ENCODE data around the gene CYB561D1. TPM values are rescaled to one million over a fixed set of nuclear protein-coding genes. Genes with fewer than 3 reads are reported as not detected.

The CYB561D1 gene
- total RNA-seq, 4 donors from 2014 or later: 11.3 to 22.7 (median 17.8) TPM

GRCh38 chr1:109516872-109517271, 23.0 kb downstream of the CYB561D1 start:
- TF ChIP-seq CTCF (IDR thresholded peaks at IDR 0.05): no peak
- no peak for TF ChIP-seq POLR2A (IDR thresholded peaks at IDR 0.05)
- WGBS, 2 donors: 87 to 89% methylated on average over 5 of the region's 5 CpGs
- intact Hi-C loops (cut with DNase I; ENCODE audit: low total_unique reads): no loop called here
- DNase-seq (ENCODE audit: low spot score in 2 of 2): no peak
- H3K4me3 ChIP-seq (ENCODE audit: low read depth, poor library complexity, severe bottlenecking): no peak overlapping the region

- TF ChIP-seq POLR2A (IDR thresholded peaks at IDR 0.05): no peak
- no peak for TF ChIP-seq CTCF (IDR thresholded peaks at IDR 0.05)
- 79 to 88% methylated on average over 5 of the region's 5 CpGs for WGBS, 2 donors
Measured at GRCh38 chr1:109517337-109517736, 23.4 kb downstream of the CYB561D1 start.

GRCh38 chr1:109521002-109521951, 27.4 kb downstream of the CYB561D1 start:
- DNase-seq (ENCODE audit: low spot score in 2 of 2): no peak
- H3K4me3 ChIP-seq (ENCODE audit: low read depth, poor library complexity, severe bottlenecking): no peak overlapping the region
- TF ChIP-seq POLR2A (IDR thresholded peaks at IDR 0.05) (no peak), CTCF (IDR thresholded peaks at IDR 0.05) (no peak)
- intact Hi-C loops (cut with DNase I; ENCODE audit: low total_unique reads): no loop called here
- WGBS, 2 donors: 65 to 66% methylated on average over 14 of the region's 14 CpGs

More at GRCh38 chr1:109517337-109517736, 23.4 kb downstream of the CYB561D1 start:
- intact Hi-C loops (cut with DNase I; ENCODE audit: low total_unique reads): no loop called here
- H3K4me3 ChIP-seq (ENCODE audit: low read depth, poor library complexity, severe bottlenecking): no peak overlapping the region
- no peak for DNase-seq (ENCODE audit: low spot score in 2 of 2)

- H3K4me3 ChIP-seq (ENCODE audit: low read depth, poor library complexity, severe bottlenecking): no peak overlapping the region
- TF ChIP-seq POLR2A (IDR thresholded peaks at IDR 0.05) (no peak), CTCF (IDR thresholded peaks at IDR 0.05) (no peak)
- WGBS, 2 donors: 84 to 85% methylated on average over 7 of the region's 7 CpGs
- no peak for DNase-seq (ENCODE audit: low spot score in 2 of 2)
- intact Hi-C loops (cut with DNase I; ENCODE audit: low total_unique reads): no loop called here
Measured at GRCh38 chr1:109522026-109522425, 28.1 kb downstream of the CYB561D1 start.

GRCh38 chr1:109523706-109524105, 29.8 kb downstream of the CYB561D1 start:
- no peak for DNase-seq (ENCODE audit: low spot score in 2 of 2)
- 91 to 94% methylated on average over 2 of the region's 2 CpGs for WGBS, 2 donors
- TF ChIP-seq CTCF (IDR thresholded peaks at IDR 0.05) (no peak), POLR2A (IDR thresholded peaks at IDR 0.05) (no peak)
- intact Hi-C loops (cut with DNase I; ENCODE audit: low total_unique reads): no loop called here
- no peak overlapping the region for H3K4me3 ChIP-seq (ENCODE audit: low read depth, poor library complexity, severe bottlenecking)

Measured in lower leg skin (tissue), 4 donors.